Spleen (tissue), 7 donors: ENCODE measurements around the gene SLC46A1.

Experiments
- POLR2A ChIP-seq, 3 donors: fragments of 450-650 bp; IDR thresholded peaks; one replicate each; pipeline ENCODE4 v1.5.1; 2017; ENCODE audit warnings: antibody characterized with exemption in 3 of 3, mild to moderate bottlenecking in 1 of 3
- TF ChIP-seq, protein P1 (sequence below), 11 experiments: fragments of 200-600 bp in 7 of 11; fragments of 450-650 bp in 4 of 11; sonication (generic) in 4 of 11; IDR thresholded peaks in 8 of 11; conservative IDR thresholded peaks in 3 of 11; 1 replicate in 7 of 11; 2 replicates in 4 of 11; pipeline versions ENCODE4 v1.4.0 to v1.8.0; 2016 to 2021; ENCODE audit warnings: antibody characterized with exemption in 11 of 11, inconsistent platforms in 4 of 11, mild to moderate bottlenecking in 1 of 11
- donor health status: DM: no; HTN: no; CAD: no; lungs with moderate emphysema.
- donor health status: DM: no; HTN: no; CAD: no.
- donor health status: DM: no; HTN: no; CAD: no.

DNA sequence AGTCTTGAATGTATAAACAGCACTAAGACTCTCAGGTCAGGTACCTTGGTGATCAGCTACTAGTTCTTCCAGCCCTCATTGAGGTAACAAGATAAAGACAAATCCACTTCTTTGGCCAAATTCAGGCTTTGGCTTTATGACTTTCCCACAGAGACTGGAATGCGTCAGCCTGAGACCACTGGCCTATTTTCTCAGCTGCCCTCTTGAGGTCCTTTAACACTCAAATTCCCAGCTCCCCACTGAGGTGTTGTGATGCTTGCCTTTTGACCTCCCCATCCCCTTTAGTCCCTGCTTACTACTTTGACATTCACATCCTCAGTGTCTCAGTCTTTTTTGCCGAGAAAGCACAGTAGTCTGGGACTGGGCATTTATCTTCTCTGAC, 59.8 kb downstream of the SLC46A1 start:
- no peak for TF ChIP-seq POLR2A (IDR thresholded peaks at IDR 0.05)
- TF ChIP-seq, protein P1, sequence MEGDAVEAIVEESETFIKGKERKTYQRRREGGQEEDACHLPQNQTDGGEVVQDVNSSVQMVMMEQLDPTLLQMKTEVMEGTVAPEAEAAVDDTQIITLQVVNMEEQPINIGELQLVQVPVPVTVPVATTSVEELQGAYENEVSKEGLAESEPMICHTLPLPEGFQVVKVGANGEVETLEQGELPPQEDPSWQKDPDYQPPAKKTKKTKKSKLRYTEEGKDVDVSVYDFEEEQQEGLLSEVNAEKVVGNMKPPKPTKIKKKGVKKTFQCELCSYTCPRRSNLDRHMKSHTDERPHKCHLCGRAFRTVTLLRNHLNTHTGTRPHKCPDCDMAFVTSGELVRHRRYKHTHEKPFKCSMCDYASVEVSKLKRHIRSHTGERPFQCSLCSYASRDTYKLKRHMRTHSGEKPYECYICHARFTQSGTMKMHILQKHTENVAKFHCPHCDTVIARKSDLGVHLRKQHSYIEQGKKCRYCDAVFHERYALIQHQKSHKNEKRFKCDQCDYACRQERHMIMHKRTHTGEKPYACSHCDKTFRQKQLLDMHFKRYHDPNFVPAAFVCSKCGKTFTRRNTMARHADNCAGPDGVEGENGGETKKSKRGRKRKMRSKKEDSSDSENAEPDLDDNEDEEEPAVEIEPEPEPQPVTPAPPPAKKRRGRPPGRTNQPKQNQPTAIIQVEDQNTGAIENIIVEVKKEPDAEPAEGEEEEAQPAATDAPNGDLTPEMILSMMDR (IDR thresholded peaks at IDR 0.05 in 8 of 11, conservative IDR thresholded peaks at IDR 0.05 in 3 of 11), result no peak
